HuH-7.5 (cell line): Measurements from ENCODE around the gene DDOST.

Experiments used
- DNase-seq: peaks from one replicate; pipeline ENCODE4 v3.0.0; 2011; ENCODE audit warnings: low spot score

The DDOST gene

GRCh38 chr1:20660847-20661206, 342 bp downstream of the DDOST start:
- no peak for DNase-seq

GRCh38 chr1:20660363-20660762, 806 bp downstream of the DDOST start:
- no peak for DNase-seq

- DNase-seq, result no peak
These were observed 2.8 kb downstream of the DDOST start for GRCh38 chr1:20658166-20658915.

GRCh38 chr1:20657024-20657423, 4.1 kb downstream of the DDOST start:
- DNase-seq, result no peak

- no peak for DNase-seq
These were observed 7.0 kb downstream of the DDOST start for GRCh38 chr1:20654104-20654690.

GRCh38 chr1:20652300-20652699, 8.9 kb downstream of the DDOST start:
- DNase-seq, result no peak

GRCh38 chr1:20648946-20649345, 12.2 kb downstream of the DDOST start:
- DNase-seq, result no peak

GRCh38 chr1:20648438-20648837, 12.7 kb downstream of the DDOST start:
- no peak for DNase-seq

- no peak for DNase-seq
These were observed 15.8 kb downstream of the DDOST start for GRCh38 chr1:20645414-20645813.

- DNase-seq, result no peak
These were observed 16.8 kb downstream of the DDOST start for GRCh38 chr1:20644416-20644815.

GRCh38 chr1:20643080-20643479, 18.1 kb downstream of the DDOST start:
- DNase-seq, result no peak

GRCh38 chr1:20641975-20642374, 19.2 kb downstream of the DDOST start:
- no peak for DNase-seq

- DNase-seq, result peak; percentile 57
These were observed 21.0 kb downstream of the DDOST start for GRCh38 chr1:20640183-20640597.

GRCh38 chr1:20636785-20637347, 24.3 kb downstream of the DDOST start:
- DNase-seq, result no peak

GRCh38 chr1:20634594-20635084, 26.5 kb downstream of the DDOST start:
- DNase-seq, result no peak

GRCh38 chr1:20634065-20634593, 27.0 kb downstream of the DDOST start:
- DNase-seq, result no peak

- peak; percentile 82 for DNase-seq
These were observed 27.7 kb downstream of the DDOST start, which contains the start of gene PINK1 for GRCh38 chr1:20633190-20634064. TSS of gene PINK1 (plus strand) at chr1:20633458. CDS start at chr1:20633549, 91 bp downstream.

- no peak for DNase-seq
These were observed 28.8 kb downstream of the DDOST start for GRCh38 chr1:20632386-20632785.

GRCh38 chr1:20630729-20631128, 30.4 kb downstream of the DDOST start:
- DNase-seq, result no peak

GRCh38 chr1:20626524-20626923, 34.6 kb downstream of the DDOST start:
- no peak for DNase-seq

GRCh38 chr1:20626098-20626427, 35.1 kb downstream of the DDOST start:
- no peak for DNase-seq
